Anterior cingulate cortex (tissue), 58 donors: ENCODE results near the gene OR13C5.

ENCODE experiments used
- DNase-seq, 58 donors: peaks; one replicate each; lab custom pipeline; 2025; lab: John Stamatoyannopoulos, UW

OR13C5 gene

DNA sequence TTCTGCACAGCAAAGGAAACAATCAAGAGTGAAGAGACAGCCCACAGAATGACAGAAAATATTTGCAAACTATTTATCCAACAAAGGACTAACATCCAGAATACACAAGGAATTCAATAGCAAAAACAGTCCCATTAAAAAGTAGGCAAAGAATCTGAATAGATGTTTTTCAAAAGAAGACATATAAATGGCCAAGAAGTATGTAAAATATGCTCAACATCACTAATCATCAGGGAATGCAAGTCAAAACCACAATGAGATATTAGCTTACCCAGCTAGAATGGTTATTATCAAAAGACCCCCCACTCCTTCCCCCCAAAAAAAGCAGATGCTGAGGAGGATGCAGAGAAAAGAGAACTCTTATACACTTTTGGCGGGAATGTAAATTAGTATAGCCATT, 43.7 kb downstream of the OR13C5 start:
- DNase-seq, result no peak

DNA sequence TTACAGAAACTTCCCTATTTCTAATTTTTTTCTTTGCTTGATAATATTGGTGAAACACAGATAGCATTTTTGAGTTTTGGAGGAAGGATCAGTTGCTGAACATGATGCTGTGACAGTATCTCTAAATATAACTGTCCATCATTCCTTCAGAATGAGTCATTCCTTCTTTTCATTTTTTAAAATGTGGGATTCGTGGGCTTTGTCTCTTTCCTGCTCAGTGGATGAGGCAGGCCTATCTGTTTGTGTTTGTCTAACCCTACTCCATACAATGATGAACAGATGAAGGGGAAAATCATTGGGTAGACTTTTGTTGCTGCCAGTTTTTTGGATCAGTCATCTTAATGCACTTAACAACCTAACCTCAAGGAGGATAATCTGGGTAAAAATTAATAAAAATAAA, 46.0 kb downstream of the OR13C5 start:
- DNase-seq, result no peak
